GM18499 (cell line): ENCODE measurements around the gene WDR81.
"Not testable (repeated sequence)": the region's sequence is repeated elsewhere in the genome, so short reads cannot be mapped to it uniquely, and the experiment has no call there.

Experiments used
- ATAC-seq: cut with Tn5 transposase; IDR thresholded peaks from one replicate; pipeline ENCODE4 v1.9.1; 2021; ENCODE audit warnings: moderate number of reproducible peaks; ENCODE audit not compliant: insufficient read depth, unreplicated experiment

The WDR81 gene

GRCh38 chr17:1752425-1753262 lies 28.1 kb downstream of the WDR81 start:
- no peak for ATAC-seq

GRCh38 chr17:1753767-1754429 lies 29.4 kb downstream of the WDR81 start:
- no peak for ATAC-seq

- ATAC-seq: no peak
Observed at GRCh38 chr17:1754430-1755112, 30.1 kb downstream of the WDR81 start.

- no peak for ATAC-seq
Observed at GRCh38 chr17:1755252-1755826, 30.8 kb downstream of the WDR81 start.

- ATAC-seq: no peak
Observed at GRCh38 chr17:1755827-1756262, 31.3 kb downstream of the WDR81 start.

- ATAC-seq: no peak
Observed at GRCh38 chr17:1758807-1759206, 34.3 kb downstream of the WDR81 start.

- no peak for ATAC-seq
Observed at GRCh38 chr17:1759529-1759928, 35.0 kb downstream of the WDR81 start.

- ATAC-seq: no peak
Observed at GRCh38 chr17:1762233-1762900, 37.9 kb downstream of the WDR81 start.

GRCh38 chr17:1762901-1763898 lies 38.7 kb downstream of the WDR81 start:
- ATAC-seq: no peak

GRCh38 chr17:1764284-1764683 lies 39.8 kb downstream of the WDR81 start:
- ATAC-seq: no peak

GRCh38 chr17:1764705-1765104 lies 40.2 kb downstream of the WDR81 start:
- not testable (repeated sequence) for ATAC-seq

- ATAC-seq: no peak
Observed at GRCh38 chr17:1765576-1765975, 41.1 kb downstream of the WDR81 start.

GRCh38 chr17:1766382-1767135 lies 42.1 kb downstream of the WDR81 start:
- ATAC-seq: no peak

GRCh38 chr17:1767358-1767757 lies 42.9 kb downstream of the WDR81 start:
- ATAC-seq: no peak

- ATAC-seq: no peak
Observed at GRCh38 chr17:1769822-1770477, 45.4 kb downstream of the WDR81 start.

- not testable (repeated sequence) for ATAC-seq
Observed at GRCh38 chr17:1773000-1773695, 48.6 kb downstream of the WDR81 start.

GRCh38 chr17:1773696-1774181 lies 49.2 kb downstream of the WDR81 start:
- ATAC-seq: no peak
